ENCODE data around the gene COPZ1. TPM values are rescaled to one million over a fixed set of nuclear protein-coding genes. Genes with fewer than 3 reads are reported as not detected.
A peak's percentile ranks its signal among the peaks of the same experiment; 100 is the strongest.

Gene COPZ1
- total and polyA plus RNA-seq, 9 of the 15 experiments (the other 6 are each of a cell fraction or from before 2014, with no cell fraction given), result 137 to 487 (median 233) TPM

DNA sequence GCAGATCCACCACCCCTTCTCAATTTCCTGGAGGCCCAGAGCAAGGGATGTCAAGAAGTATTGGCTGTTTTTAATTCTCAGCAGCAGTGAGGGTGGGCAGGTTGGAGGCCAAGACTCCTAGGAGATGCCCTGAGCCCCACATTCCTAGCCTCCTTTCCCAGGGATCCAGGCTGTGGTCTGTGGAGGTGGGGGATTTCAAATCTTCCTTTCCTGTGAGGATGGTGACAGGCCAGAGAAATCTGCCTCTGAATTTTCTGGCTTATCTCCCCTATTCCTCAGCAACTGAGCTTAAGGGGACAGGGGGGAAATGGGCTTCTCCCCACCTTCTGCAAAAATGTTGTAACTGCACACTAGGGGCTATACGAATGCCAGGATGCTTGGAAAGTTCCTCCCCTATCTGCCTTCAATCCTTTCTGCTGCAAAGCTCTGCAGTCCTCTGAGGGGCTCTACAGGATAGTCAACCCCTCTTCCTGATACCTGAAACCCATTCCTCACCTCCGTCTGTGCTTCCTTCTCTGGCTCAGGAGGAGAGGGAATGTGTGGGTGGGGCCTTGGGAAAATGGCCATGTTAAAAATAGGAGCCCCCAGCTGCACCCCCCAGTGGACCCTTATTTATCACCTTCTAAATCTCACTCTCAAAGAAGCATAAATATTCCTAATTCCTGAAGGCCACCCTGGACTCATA lies 32.7 kb downstream of the COPZ1 start:
- DNase-seq (ENCODE audit: extremely low read depth in 1 of 4, low spot score in 3 of 4), result no peak
- Histone ChIP-seq H3K79me2 (ENCODE audit: control insufficient read depth, insufficient read depth, low read length) (peaks cover 26% of the 10 kb centered on the region; the same call in 2 of the 3 replicates), H3K4me2 (ENCODE audit: insufficient read depth, low read length) (peak overlapping the region; percentile 99), H3K4me1 (replicated peaks in 1 of 2; ENCODE audit: control insufficient read depth in 2 of 2, insufficient read depth in 2 of 2, low read length in 2 of 2) (peaks cover 45 to 57% of the 10 kb centered on the region in 2 experiments), H4K20me1 (replicated peaks; ENCODE audit: control insufficient read depth, insufficient read depth, low read length) (no peaks in the 10 kb centered on the region), H3K4me3 (peak overlapping the region; percentile 53; the same call in 1 of the 2 replicates), H3K9me1 (ENCODE audit: control insufficient read depth, insufficient read depth, low read length) (no peaks in the 10 kb centered on the region), H2AFZ (ENCODE audit: low read depth, low read length) (no peak overlapping the region), H3K36me3 (ENCODE audit: control insufficient read depth, insufficient read depth, low read length) (peaks cover 4% of the 10 kb centered on the region; the same call in 1 of the 3 replicates), H3K9me3 (replicated peaks; ENCODE audit: control insufficient read depth, insufficient read depth, low read depth, low read length) (no peaks in the 10 kb centered on the region), H3K9ac (ENCODE audit: insufficient read depth in 1 of 2, low read depth in 2 of 2, low read length in 2 of 2) (peak overlapping the region; percentile 66 to 85; a peak in 3 of 4 replicates), H3K27ac (ENCODE audit: extremely low read depth, low read depth, low read length) (peak overlapping the region; percentile 90), H3K27me3 (ENCODE audit: control insufficient read depth in 2 of 2, insufficient read depth in 2 of 2, low read length in 2 of 2) (no peaks in the 10 kb centered on the region)
- WGBS (ENCODE audit: insufficient coverage, low coverage, missing lambda C conversion rate), result 22% methylated on average over 2 of the region's 2 CpGs
- POLR2A ChIA-PET, result interaction anchor here (0.6 to 5.8 kb wide), 18 partner anchors 8 to 1099 kb away, joined by 3 to 57 read pairs (median 7); partner anchors contain the start of genes CBX5, COPZ1 and HNRNPA1
- no peak for ATAC-seq
- intact Hi-C loops (cut with micrococcal nuclease) (no loop called here), in situ Hi-C loops (cut with MboI) (no loop called here)
- CTCF ChIA-PET (ENCODE audit: low intra/inter-chr PET ratio), result no interaction called here
- no TSS peak for BruUV-seq (replicated peaks)
- FAIRE-seq, result no peak
- 0 out of 4 replicates have a peak, but pooled peaks of 1 of the 2 experiments have one; percentile 22 for TF ChIP-seq NRF1 (conservative IDR thresholded peaks at IDR 0.05 in 1 of 2, IDR thresholded peaks at IDR 0.05 in 1 of 2)
- TF ChIP-seq, protein P1, sequence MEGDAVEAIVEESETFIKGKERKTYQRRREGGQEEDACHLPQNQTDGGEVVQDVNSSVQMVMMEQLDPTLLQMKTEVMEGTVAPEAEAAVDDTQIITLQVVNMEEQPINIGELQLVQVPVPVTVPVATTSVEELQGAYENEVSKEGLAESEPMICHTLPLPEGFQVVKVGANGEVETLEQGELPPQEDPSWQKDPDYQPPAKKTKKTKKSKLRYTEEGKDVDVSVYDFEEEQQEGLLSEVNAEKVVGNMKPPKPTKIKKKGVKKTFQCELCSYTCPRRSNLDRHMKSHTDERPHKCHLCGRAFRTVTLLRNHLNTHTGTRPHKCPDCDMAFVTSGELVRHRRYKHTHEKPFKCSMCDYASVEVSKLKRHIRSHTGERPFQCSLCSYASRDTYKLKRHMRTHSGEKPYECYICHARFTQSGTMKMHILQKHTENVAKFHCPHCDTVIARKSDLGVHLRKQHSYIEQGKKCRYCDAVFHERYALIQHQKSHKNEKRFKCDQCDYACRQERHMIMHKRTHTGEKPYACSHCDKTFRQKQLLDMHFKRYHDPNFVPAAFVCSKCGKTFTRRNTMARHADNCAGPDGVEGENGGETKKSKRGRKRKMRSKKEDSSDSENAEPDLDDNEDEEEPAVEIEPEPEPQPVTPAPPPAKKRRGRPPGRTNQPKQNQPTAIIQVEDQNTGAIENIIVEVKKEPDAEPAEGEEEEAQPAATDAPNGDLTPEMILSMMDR (IDR thresholded peaks at IDR 0.05 in 2 of 3, conservative IDR thresholded peaks at IDR 0.05 in 1 of 3; ENCODE audit: insufficient read depth in 2 of 3, low read depth in 1 of 3, low read length in 3 of 3), result 0 out of 6 replicates have a peak, but pooled peaks of 1 of the 3 experiments have one; percentile 1
- TF ChIP-seq EGR1 (conservative IDR thresholded peaks at IDR 0.05), result 0 out of 2 replicates have a peak, but pooled peaks have one; percentile 10
- TF ChIP-seq GATAD2A (IDR thresholded peaks at IDR 0.05), result 0 out of 2 replicates have a peak, but pooled peaks have one; percentile 44
- no peak for TF ChIP-seq WHSC1 (IDR thresholded peaks at IDR 0.05; ENCODE audit: low read length)
- TF ChIP-seq XRCC4 (IDR thresholded peaks at IDR 0.05; ENCODE audit: extremely low read depth, insufficient read depth, insufficient read length), result no peak
